HCT116 (cell line): Measurements from ENCODE around the gene NCKAP5. TPM values are rescaled to one million over a fixed set of nuclear protein-coding genes. Genes with fewer than 3 reads are reported as not detected.

ENCODE experiments used
- ATAC-seq: fragments of 200-7000 bp; cut with Tn5 transposase; 2 replicates; pipeline ENCODE4 v1.9.1; 2020; ENCODE audit warnings: mild to moderate bottlenecking, moderate library complexity
- BruUV-seq: library from RNA; stranded (reverse); fragments of 400-500 nt; replicated peaks from 2 replicates; lab custom pipeline; 2021; lab: Mats Ljungman, UMichigan
- CTCF ChIA-PET: fragments of 300-600 bp; sonication (Branson Sonifier 250); formaldehyde crosslinking; loops from one replicate; lab custom pipeline; 2021; ENCODE audit warnings: antibody characterized with exemption; lab: Charles Lee
- POLR2A ChIA-PET: fragments of 300-600, 350-600 bp; sonication (Branson Sonifier 250); formaldehyde crosslinking; loops from one replicate; lab custom pipeline; 2021; ENCODE audit warnings: antibody characterized with exemption; lab: Charles Lee
- RAD21 ChIA-PET, 2 experiments: fragments of 300-600 bp; sonication (Branson Sonifier 250); formaldehyde crosslinking; loops; one replicate each; lab custom pipeline; 2023; ENCODE audit warnings: low total read pairs in 2 of 2; ENCODE audit not compliant: uncharacterized antibody in 2 of 2, unreplicated experiment in 2 of 2, low non-redundant PET in 1 of 2; lab: Charles Lee
- DNase-seq: peaks from one replicate; pipeline ENCODE4 v3.0.0-alpha.2; 2010; ENCODE audit warnings: low read depth, low spot score
- H2AFZ ChIP-seq: fragments of 200-600 bp; shearing (Covaris generic), sonication (generic); 2 replicates; pipeline ENCODE4 v1.6.1; 2017; ENCODE audit warnings: low read depth, mixed run types, mixed read lengths, antibody characterized with exemption, low read length; ENCODE audit not compliant: poor library complexity, severe bottlenecking
- H3K27ac ChIP-seq: 2 replicates; pipeline ENCODE4 v1.5.1; 2012; ENCODE audit warnings: low read depth, low read length
- H3K27me3 ChIP-seq: fragments of 200-600 bp; sonication (generic); 2 replicates; pipeline ENCODE4 v1.6.1; 2016; ENCODE audit warnings: mixed run types, low read length, mixed read lengths; ENCODE audit not compliant: insufficient read depth
- H3K36me3 ChIP-seq, 2 experiments: fragments of 200-500 bp in 1 of 2; fragments of 200-600 bp in 1 of 2; sonication (Bioruptor generic) in 1 of 2; sonication (generic) in 1 of 2; 2 replicates each; pipeline versions ENCODE4 v1.5.1 to v1.6.1; 2014 to 2016; ENCODE audit warnings: low read length in 2 of 2, inconsistent platforms in 1 of 2, mixed read lengths in 1 of 2, mixed run types in 1 of 2; ENCODE audit not compliant: insufficient read depth in 2 of 2, control insufficient read depth in 1 of 2
- H3K4me1 ChIP-seq, 2 experiments: fragments of 200-600 bp in 1 of 2; sonication (generic) in 1 of 2; 2 replicates each; pipeline versions ENCODE4 v1.5.1 to v1.6.1; 2012 to 2017; ENCODE audit warnings: low read length in 2 of 2, inconsistent platforms in 1 of 2, mild to moderate bottlenecking in 1 of 2, mixed read lengths in 1 of 2, mixed run types in 1 of 2, moderate library complexity in 1 of 2; ENCODE audit not compliant: insufficient read depth in 2 of 2, control insufficient read depth in 1 of 2
- H3K4me2 ChIP-seq: fragments of 200-600 bp; sonication (generic); 2 replicates; pipeline ENCODE4 v1.6.1; 2017; ENCODE audit warnings: mixed run types, low read length, mixed read lengths
- H3K4me3 ChIP-seq, 2 experiments: fragments of 200-600 bp in 1 of 2; sonication (generic) in 1 of 2; replicated peaks in 1 of 2; 2 replicates each; pipeline ENCODE4 v1.5.1; 2011 to 2016; ENCODE audit warnings: low read length in 2 of 2, control low read depth in 1 of 2, low read depth in 1 of 2, mild to moderate bottlenecking in 1 of 2, mixed read lengths in 1 of 2, mixed run types in 1 of 2
- H3K79me2 ChIP-seq: fragments of 200-600 bp; sonication (generic); 2 replicates; pipeline ENCODE4 v1.6.1; 2017; ENCODE audit warnings: mild to moderate bottlenecking, mixed run types, low read length, moderate library complexity, mixed read lengths; ENCODE audit not compliant: insufficient read depth
- H3K9ac ChIP-seq: fragments of 200-600 bp; sonication (generic); 2 replicates; pipeline ENCODE4 v1.6.1; 2016; ENCODE audit warnings: low read length, mixed read lengths
- H3K9me2 ChIP-seq: fragments of 200-600 bp; sonication (generic), shearing (Covaris generic); 2 replicates; pipeline ENCODE4 v1.6.1; 2017; ENCODE audit warnings: mixed run types, mild to moderate bottlenecking, moderate library complexity; ENCODE audit not compliant: insufficient read depth
- H3K9me3 ChIP-seq, 2 experiments: fragments of 200-500 bp in 1 of 2; fragments of 200-600 bp in 1 of 2; sonication (Bioruptor generic) in 1 of 2; sonication (generic) in 1 of 2; 2 replicates each; pipeline ENCODE4 v1.6.1; 2014 to 2017; ENCODE audit warnings: low read length in 2 of 2, mixed read lengths in 2 of 2, inconsistent platforms in 1 of 2, low read depth in 1 of 2, mild to moderate bottlenecking in 1 of 2, mixed run types in 1 of 2, moderate library complexity in 1 of 2; ENCODE audit not compliant: control insufficient read depth in 1 of 2, insufficient read depth in 1 of 2
- H4K20me1 ChIP-seq: fragments of 200-600 bp; sonication (generic), shearing (Covaris generic); 2 replicates; pipeline ENCODE4 v1.6.1; 2017; ENCODE audit warnings: mixed run types, mild to moderate bottlenecking, moderate library complexity; ENCODE audit not compliant: insufficient read depth
- ATF3 ChIP-seq: IDR thresholded peaks from 2 replicates; pipeline ENCODE4 v1.6.1; 2012
- CBX3 ChIP-seq: IDR thresholded peaks from 2 replicates; pipeline ENCODE4 v1.6.1; 2012; ENCODE audit warnings: low read depth
- CEBPB ChIP-seq: IDR thresholded peaks from 2 replicates; pipeline ENCODE4 v1.6.1; 2012; ENCODE audit warnings: low read depth
- CTCF ChIP-seq, 3 experiments: fragments of 200-600 bp in 1 of 3; sonication (generic) in 1 of 3; IDR thresholded peaks in 2 of 3; conservative IDR thresholded peaks in 1 of 3; 2 replicates each; pipeline ENCODE4 v1.5.1; 2012 to 2017; ENCODE audit warnings: low read depth in 2 of 3, low read length in 2 of 3, antibody characterized with exemption in 1 of 3, borderline replicate concordance in 1 of 3, control low read depth in 1 of 3, mild to moderate bottlenecking in 1 of 3, mixed read lengths in 1 of 3, mixed run types in 1 of 3, moderate library complexity in 1 of 3; ENCODE audit not compliant: insufficient read depth in 1 of 3
- ELF1 ChIP-seq: IDR thresholded peaks from 2 replicates; pipeline ENCODE4 v1.6.1; 2012; ENCODE audit warnings: low read depth, borderline replicate concordance
- EZH2phosphoT487 ChIP-seq: fragments of 200-600 bp; IDR thresholded peaks from 2 replicates; pipeline ENCODE4 v1.6.1; 2018; ENCODE audit warnings: antibody characterized with exemption, borderline replicate concordance
- FOSL1 ChIP-seq: IDR thresholded peaks from 2 replicates; pipeline ENCODE4 v1.6.1; 2012; ENCODE audit warnings: low read depth
- JUND ChIP-seq: IDR thresholded peaks from 2 replicates; pipeline ENCODE4 v1.6.1; 2012
- REST ChIP-seq: IDR thresholded peaks from 2 replicates; pipeline ENCODE4 v1.6.1; 2012; ENCODE audit warnings: low read depth
- SP1 ChIP-seq: IDR thresholded peaks from 2 replicates; pipeline ENCODE4 v1.6.1; 2012; ENCODE audit warnings: low read depth
- TCF7L2 ChIP-seq: IDR thresholded peaks from 2 replicates; pipeline ENCODE4 v1.7.0; 2011; ENCODE audit warnings: borderline replicate concordance, inconsistent platforms; ENCODE audit not compliant: insufficient read depth, insufficient read length; ENCODE audit errors: extremely low read depth
- ZBTB33 ChIP-seq: IDR thresholded peaks from 2 replicates; pipeline ENCODE4 v1.6.1; 2011; ENCODE audit warnings: mild to moderate bottlenecking, low read length, moderate library complexity; ENCODE audit not compliant: insufficient replicate concordance; ENCODE audit errors: extremely low read depth
- ZFX ChIP-seq: fragments of 450-650 bp; IDR thresholded peaks from 2 replicates; pipeline ENCODE4 v1.6.1; 2017
- intact Hi-C: fragments of 100-400 bp; cut with micrococcal nuclease; formaldehyde crosslinking; loops from 2 replicates; pipeline ENCODE4 v1.10.0; 2022
- total RNA-seq: library from RNA; stranded (reverse); gene quantifications from one replicate; pipeline ENCODE4 v1.2.1, GENCODE V29; 2021; ENCODE audit not compliant: unreplicated experiment

NCKAP5 gene
- total RNA-seq, 1 experiment from 2014 or later, result 0.30 TPM

- Histone ChIP-seq H3K9me3 (no peaks in the 10 kb centered on the region), H3K36me3 (no peaks in the 10 kb centered on the region), H3K4me1 (no peaks in the 10 kb centered on the region), H3K9me2 (no peaks in the 10 kb centered on the region), H3K4me3 (no peak overlapping the region), H2AFZ (no peak overlapping the region), H4K20me1 (no peaks in the 10 kb centered on the region), H3K4me2 (no peak overlapping the region), H3K27ac (no peak overlapping the region), H3K27me3 (peaks cover 9% of the 10 kb centered on the region; the same call in 1 of the 2 replicates), H3K9ac (no peak overlapping the region), H3K79me2 (no peaks in the 10 kb centered on the region)
- ATAC-seq (no peak), DNase-seq (no peak)
- ChIA-PET RAD21 (no interaction called here), CTCF (no interaction called here), POLR2A (no interaction called here)
- intact Hi-C loops, result no loop called here
- no TSS peak for BruUV-seq
- no peak for TF ChIP-seq SP1
Measured at GRCh38 chr2:132949108-132949507, 619.2 kb downstream of the NCKAP5 start.

- no peak overlapping the region for H2AFZ ChIP-seq
- no peaks in the 10 kb centered on the region for H3K79me2 ChIP-seq
- RAD21 ChIA-PET, result no interaction called here
- no peak for DNase-seq
- H3K9me3 ChIP-seq, result no peaks in the 10 kb centered on the region
- no peaks in the 10 kb centered on the region for H3K9me2 ChIP-seq
- no peak for ATAC-seq
- H3K4me3 ChIP-seq, result no peak overlapping the region
- CTCF ChIA-PET, result no interaction called here
- BruUV-seq, result no TSS peak
- H3K27me3 ChIP-seq, result peaks cover 9% of the 10 kb centered on the region; the same call in 1 of the 2 replicates
- no peaks in the 10 kb centered on the region for H4K20me1 ChIP-seq
- no peaks in the 10 kb centered on the region for H3K36me3 ChIP-seq
- POLR2A ChIA-PET, result no interaction called here
- H3K4me1 ChIP-seq, result no peaks in the 10 kb centered on the region
- H3K27ac ChIP-seq, result no peak overlapping the region
- H3K4me2 ChIP-seq, result no peak overlapping the region
- H3K9ac ChIP-seq, result no peak overlapping the region
- intact Hi-C loops, result no loop called here
- TF ChIP-seq EZH2phosphoT487, result no peak
- TF ChIP-seq ATF3, result no peak
- no peak for TF ChIP-seq CBX3
- no peak for TF ChIP-seq ELF1
- no peak for TF ChIP-seq ZFX
- TF ChIP-seq CEBPB, result no peak
- TF ChIP-seq ZBTB33, result no peak
- no peak for TF ChIP-seq CTCF (IDR thresholded peaks at IDR 0.05 in 2 of 3, conservative IDR thresholded peaks at IDR 0.05 in 1 of 3; ENCODE audit: borderline replicate concordance in 1 of 3, insufficient read depth in 1 of 3, low read depth in 2 of 3, low read length in 2 of 3)
- no peak for TF ChIP-seq TCF7L2
- TF ChIP-seq SP1, result no peak
- no peak for TF ChIP-seq JUND
- no peak for TF ChIP-seq FOSL1
- no peak for TF ChIP-seq REST
Measured at GRCh38 chr2:132948211-132948610, 620.1 kb downstream of the NCKAP5 start.
